Suppressor macrophage treated with lipopolysaccharide for 4 hours (primary cell): ENCODE results near the gene FFAR3.
"Not testable (repeated sequence)": the region's sequence is repeated elsewhere in the genome, so short reads cannot be mapped to it uniquely, and the experiment has no call there.

Experiments used
- DNase-seq: peaks from one replicate; pipeline ENCODE4 v3.0.0-alpha.2; 2020

Gene FFAR3

DNA sequence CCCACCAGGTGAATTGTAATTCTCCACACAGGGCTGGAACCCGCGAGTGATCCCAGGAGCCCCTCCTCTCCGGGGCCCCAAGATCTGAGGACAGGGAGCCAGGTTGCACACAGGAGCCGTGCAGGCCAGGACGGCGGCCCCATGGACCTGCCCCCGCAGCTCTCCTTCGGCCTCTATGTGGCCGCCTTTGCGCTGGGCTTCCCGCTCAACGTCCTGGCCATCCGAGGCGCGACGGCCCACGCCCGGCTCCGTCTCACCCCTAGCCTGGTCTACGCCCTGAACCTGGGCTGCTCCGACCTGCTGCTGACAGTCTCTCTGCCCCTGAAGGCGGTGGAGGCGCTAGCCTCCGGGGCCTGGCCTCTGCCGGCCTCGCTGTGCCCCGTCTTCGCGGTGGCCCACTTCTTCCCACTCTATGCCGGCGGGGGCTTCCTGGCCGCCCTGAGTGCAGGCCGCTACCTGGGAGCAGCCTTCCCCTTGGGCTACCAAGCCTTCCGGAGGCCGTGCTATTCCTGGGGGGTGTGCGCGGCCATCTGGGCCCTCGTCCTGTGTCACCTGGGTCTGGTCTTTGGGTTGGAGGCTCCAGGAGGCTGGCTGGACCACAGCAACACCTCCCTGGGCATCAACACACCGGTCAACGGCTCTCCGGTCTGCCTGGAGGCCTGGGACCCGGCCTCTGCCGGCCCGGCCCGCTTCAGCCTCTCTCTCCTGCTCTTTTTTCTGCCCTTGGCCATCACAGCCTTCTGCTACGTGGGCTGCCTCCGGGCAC, 6.7 kb upstream of the FFAR3 start:
- DNase-seq = no peak

DNA sequence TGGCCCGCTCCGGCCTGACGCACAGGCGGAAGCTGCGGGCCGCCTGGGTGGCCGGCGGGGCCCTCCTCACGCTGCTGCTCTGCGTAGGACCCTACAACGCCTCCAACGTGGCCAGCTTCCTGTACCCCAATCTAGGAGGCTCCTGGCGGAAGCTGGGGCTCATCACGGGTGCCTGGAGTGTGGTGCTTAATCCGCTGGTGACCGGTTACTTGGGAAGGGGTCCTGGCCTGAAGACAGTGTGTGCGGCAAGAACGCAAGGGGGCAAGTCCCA, 6.1 kb upstream of the FFAR3 start:
- DNase-seq = no peak

- peak; percentile 92 for DNase-seq
Measured at GRCh38 chr19:35352448-35353304, 5.6 kb upstream of the FFAR3 start.

DNA sequence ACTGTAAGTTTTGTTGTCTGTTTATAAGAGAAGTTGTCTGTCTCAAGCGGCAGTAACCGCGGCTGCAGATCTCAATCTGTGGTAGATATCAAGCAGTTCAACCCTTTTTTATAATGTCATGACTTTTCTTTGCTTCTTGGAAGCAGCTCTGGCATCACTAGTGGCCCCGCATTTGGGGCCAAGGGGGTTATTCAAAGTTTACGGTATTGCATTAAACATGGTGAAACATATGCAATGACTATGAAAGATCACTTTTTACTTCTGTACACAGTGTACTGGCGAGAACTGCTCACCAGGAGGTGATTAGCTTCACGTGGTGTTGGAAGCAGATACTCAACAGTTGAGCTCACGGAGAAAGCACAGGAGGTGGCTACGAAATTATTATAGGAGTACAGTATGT, 4.6 kb upstream of the FFAR3 start:
- peak; percentile 51 for DNase-seq

GRCh38 chr19:35354898-35355297, 3.4 kb upstream of the FFAR3 start:
- no peak for DNase-seq

GRCh38 chr19:35355791-35356460, 2.3 kb upstream of the FFAR3 start:
- peak; percentile 31 for DNase-seq

DNA sequence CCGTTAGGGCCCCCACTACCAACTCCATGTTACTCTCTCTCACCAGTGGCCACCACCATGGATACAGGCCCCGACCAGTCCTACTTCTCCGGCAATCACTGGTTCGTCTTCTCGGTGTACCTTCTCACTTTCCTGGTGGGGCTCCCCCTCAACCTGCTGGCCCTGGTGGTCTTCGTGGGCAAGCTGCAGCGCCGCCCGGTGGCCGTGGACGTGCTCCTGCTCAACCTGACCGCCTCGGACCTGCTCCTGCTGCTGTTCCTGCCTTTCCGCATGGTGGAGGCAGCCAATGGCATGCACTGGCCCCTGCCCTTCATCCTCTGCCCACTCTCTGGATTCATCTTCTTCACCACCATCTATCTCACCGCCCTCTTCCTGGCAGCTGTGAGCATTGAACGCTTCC, 574 bp downstream of the FFAR3 start:
- not testable (repeated sequence) for DNase-seq

- DNase-seq = not testable (repeated sequence)
Measured at GRCh38 chr19:35359395-35359794, 1.1 kb downstream of the FFAR3 start.

DNA sequence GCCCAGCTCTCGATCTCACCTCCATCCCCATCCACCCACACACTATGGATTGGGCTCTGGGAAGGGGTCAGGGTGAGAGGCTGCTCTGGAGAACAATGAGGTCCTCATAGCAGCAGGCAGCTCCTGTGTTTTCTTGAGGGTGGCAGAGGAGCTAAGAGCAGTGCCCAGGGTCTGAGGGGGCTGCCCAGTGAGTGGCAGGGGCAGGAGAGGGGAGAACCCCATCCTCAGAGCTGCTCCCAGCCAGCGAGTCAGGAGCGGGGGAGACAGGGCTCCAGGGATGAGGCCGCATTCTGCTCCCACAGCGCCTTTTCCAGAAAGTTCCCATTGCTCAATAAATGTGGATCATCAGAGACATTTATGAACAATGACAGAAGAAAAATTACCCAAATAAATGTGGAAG, 1.8 kb downstream of the FFAR3 start:
- DNase-seq = peak; percentile 28

GRCh38 chr19:35360880-35361420, 2.7 kb downstream of the FFAR3 start:
- no peak for DNase-seq

DNA sequence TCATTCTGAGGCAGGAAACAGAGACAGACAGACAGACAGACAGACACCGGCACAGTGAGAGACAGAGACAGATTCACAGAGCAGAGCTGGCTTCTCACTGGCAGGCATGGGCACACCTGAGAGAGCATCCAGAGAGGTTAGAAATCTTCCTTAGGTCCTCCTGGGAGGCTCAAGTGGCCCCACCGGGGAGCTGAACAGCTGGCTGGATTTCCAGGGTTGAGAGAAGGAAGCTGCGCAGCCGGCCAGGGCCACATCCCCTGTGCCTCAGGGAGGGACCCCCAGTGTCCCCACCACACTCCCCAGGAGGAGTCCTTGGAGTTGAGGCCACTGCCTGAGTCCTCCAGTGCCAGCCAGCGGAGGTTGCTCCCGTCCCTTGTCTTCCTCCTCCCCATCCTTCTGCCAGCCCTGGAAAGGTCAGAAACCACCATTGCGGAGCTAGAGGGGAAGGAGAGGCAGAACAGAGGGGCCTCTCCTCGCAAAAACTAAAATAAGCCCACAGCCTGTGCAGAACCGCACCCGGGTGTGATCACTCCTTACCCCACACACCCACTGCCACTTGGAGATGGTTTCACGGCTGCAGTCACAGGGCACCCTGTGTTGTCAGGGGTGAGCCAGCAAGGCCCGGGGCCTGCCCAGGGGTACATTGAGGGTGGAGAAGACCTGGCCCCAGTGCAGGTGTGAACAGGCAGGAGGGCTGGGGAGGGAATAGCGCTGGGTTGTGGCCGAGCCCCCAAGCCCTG, 4.2 kb downstream of the FFAR3 start:
- no peak for DNase-seq

GRCh38 chr19:35363001-35363590, 4.8 kb downstream of the FFAR3 start:
- no peak for DNase-seq

GRCh38 chr19:35363711-35364425, 5.6 kb downstream of the FFAR3 start:
- DNase-seq = no peak

DNA sequence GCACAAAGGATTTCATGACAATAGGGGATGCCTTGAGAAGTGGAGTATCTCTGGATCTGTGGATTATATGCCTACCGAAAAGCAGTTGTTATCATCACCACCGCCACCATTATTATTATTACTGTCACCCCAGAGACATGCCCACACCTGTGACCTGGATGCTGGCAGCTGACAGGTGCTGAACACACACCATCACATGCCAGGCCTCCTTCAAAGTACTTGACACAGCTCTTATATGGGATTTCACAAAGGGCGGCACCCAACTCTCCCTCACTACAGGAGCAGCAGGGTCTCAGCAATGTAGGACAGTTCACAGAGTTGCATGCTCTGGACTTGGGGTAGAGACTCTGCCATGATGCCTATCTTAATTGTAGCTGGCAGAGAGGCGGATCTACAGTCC, 7.0 kb downstream of the FFAR3 start:
- no peak for DNase-seq

DNA sequence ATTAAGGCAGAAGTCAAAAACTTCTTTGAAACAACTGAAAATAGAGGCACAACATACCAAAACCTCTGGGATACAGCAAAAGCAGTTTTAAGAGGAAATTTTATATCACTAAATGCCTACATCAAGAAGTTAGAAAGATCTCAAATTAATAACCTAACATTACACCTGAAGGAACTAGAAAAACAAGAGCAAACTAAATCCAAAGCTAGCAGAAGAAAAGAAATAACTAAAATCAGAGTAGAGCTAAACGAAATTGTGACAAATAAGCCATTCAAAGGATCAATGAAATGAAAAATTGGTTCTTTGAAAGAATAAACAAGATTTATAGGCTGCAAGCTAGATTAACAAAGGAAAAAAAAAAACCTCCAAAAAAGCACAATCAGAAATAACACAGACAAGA, 10.1 kb downstream of the FFAR3 start:
- no peak for DNase-seq

GRCh38 chr19:35369522-35369921, 11.3 kb downstream of the FFAR3 start:
- no peak for DNase-seq

DNA sequence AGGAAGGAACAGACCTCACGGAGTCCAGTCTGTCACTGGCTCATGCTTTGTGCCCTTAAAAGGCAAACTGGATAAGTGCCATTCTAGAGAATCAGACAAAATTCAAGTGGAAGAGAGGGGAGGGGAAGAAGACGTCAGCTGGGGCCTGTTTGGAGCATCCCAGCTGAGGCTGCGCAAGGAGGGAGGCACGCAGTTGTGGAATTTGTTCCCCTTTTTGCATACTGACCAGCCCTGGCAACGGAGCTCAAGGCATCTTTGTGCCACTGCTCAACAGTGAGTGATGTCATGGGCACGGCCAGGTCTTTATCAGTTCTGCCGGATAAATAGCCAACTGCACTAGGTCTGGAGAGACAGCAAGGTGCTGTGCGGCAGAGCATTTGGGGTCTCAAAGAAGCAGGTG, 12.5 kb downstream of the FFAR3 start, which contains the start of gene GPR42:
Gene GPR42 (plus strand): TSS at position 347 of the 400 bp plus-strand sequence. CDS start 292 bp downstream, outside the sequence.
- no peak for DNase-seq

DNA sequence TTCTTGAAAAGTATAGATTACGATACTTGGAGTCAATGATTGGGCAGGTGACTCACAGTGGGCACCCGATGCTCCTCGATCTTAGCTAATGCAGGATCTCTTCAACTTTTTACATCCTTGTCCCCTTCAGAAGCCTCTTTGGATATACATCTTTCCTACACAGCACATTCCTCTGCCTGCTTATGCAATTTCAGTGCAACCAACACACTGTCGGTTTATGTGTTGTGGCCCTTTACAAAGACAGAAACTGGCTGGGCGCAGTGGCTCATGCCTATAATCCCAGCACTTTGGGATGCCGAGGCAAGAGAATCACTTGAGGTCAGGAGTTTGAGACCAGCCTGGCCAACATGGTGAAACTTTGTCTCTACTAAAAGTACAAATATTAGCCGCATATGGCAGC, 15.2 kb downstream of the FFAR3 start:
- DNase-seq = no peak

GRCh38 chr19:35374031-35374430, 15.8 kb downstream of the FFAR3 start:
- not testable (repeated sequence) for DNase-seq

DNA sequence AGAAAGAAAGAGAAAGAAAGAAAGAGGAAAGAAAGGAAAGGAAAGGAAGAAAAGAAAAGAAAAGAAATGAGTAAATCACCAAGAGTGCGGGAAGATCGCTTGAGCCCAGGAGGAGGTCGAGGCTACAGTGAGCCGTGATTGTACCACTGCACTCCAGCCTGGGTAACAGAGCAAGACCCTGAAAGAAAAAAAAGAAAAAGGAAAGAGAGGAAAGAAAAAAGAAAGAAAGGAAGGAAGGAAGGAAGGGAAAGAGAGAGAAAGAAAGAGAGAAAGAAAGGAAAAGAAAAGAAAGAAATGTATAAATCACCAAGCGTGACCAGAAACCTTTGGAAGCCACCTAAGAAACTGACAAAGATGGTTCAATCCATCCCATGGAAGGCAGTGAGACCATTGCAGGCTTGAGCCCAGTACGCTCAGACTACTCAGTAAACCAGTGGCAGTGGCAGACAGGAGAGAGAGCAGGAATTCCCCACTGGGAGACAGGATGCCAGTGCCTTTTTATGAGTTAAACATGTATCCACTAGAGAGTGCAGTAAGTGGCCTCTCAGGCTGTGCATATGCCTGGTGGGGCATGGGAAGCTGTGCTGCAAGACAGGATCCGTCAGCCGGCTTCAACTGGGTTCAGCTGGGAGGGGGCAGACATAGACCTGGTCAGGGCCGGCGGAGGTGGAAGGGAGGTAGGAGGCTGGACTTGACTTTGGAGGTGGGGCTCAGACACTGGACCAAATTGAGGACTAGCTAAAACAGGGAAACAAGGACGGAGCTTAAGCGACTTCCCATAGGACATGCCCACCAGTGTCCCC, 17.4 kb downstream of the FFAR3 start:
- no peak for DNase-seq

GRCh38 chr19:35377656-35378055, 19.4 kb downstream of the FFAR3 start:
- DNase-seq = no peak
